DND-41 (cell line): ENCODE data around the gene CD93.

ENCODE experiments used
- ATAC-seq: fragments of 200-7000 bp; cut with Tn5 transposase; 3 replicates; pipeline ENCODE4 v1.9.1; 2021; ENCODE audit warnings: low read depth; ENCODE audit not compliant: insufficient read depth
- DNase-seq: peaks from one replicate; pipeline ENCODE4 v3.0.0-alpha.2; 2020
- H2AFZ ChIP-seq: 2 replicates; pipeline ENCODE4 v1.6.0; 2012; ENCODE audit warnings: low read depth, low read length
- H3K27ac ChIP-seq: 2 replicates; pipeline ENCODE4 v1.5.1; 2012; ENCODE audit warnings: low read length, inconsistent platforms
- H3K27me3 ChIP-seq: fragments of 200-600 bp; sonication (generic); 2 replicates; pipeline ENCODE4 v1.6.0; 2012; ENCODE audit warnings: low read length, mild to moderate bottlenecking, inconsistent platforms; ENCODE audit not compliant: insufficient read depth, poor library complexity
- H3K36me3 ChIP-seq: 2 replicates; pipeline ENCODE4 v1.5.1; 2012; ENCODE audit warnings: low read length, inconsistent platforms; ENCODE audit not compliant: insufficient read depth
- H3K4me1 ChIP-seq: 2 replicates; pipeline ENCODE4 v1.5.1; 2012; ENCODE audit warnings: mild to moderate bottlenecking, low read length; ENCODE audit not compliant: insufficient read depth
- H3K4me2 ChIP-seq: 2 replicates; pipeline ENCODE4 v1.6.0; 2012; ENCODE audit warnings: mild to moderate bottlenecking, moderate library complexity, low read length, inconsistent platforms; ENCODE audit not compliant: insufficient read depth
- H3K4me3 ChIP-seq, 2 experiments: fragments of 200-600 bp in 1 of 2; shearing (Covaris generic) in 1 of 2; 2 replicates each; pipeline ENCODE4 v1.5.1; 2012 to 2016; ENCODE audit warnings: inconsistent platforms in 2 of 2, low read length in 2 of 2, mild to moderate bottlenecking in 2 of 2, low read depth in 1 of 2, moderate library complexity in 1 of 2
- H3K79me2 ChIP-seq: 2 replicates; pipeline ENCODE4 v1.6.0; 2012; ENCODE audit warnings: low read length, inconsistent platforms; ENCODE audit not compliant: insufficient read depth
- H3K9ac ChIP-seq: 2 replicates; pipeline ENCODE4 v1.6.0; 2012; ENCODE audit warnings: low read depth, mild to moderate bottlenecking, inconsistent platforms, low read length, moderate library complexity
- H3K9me3 ChIP-seq: 2 replicates; pipeline ENCODE4 v1.5.1; 2012; ENCODE audit warnings: low read length, moderate library complexity, mild to moderate bottlenecking, inconsistent platforms; ENCODE audit not compliant: insufficient read depth, severe bottlenecking
- H4K20me1 ChIP-seq: 2 replicates; pipeline ENCODE4 v1.6.0; 2012; ENCODE audit warnings: low read length; ENCODE audit not compliant: insufficient read depth
- CTCF ChIP-seq: IDR thresholded peaks from 2 replicates; pipeline ENCODE4 v1.5.1; 2012; ENCODE audit warnings: borderline replicate concordance, low read length, moderate library complexity, mild to moderate bottlenecking; ENCODE audit not compliant: poor library complexity, severe bottlenecking; ENCODE audit errors: extremely low read depth
- EZH2 ChIP-seq: IDR thresholded peaks from 3 replicates; pipeline ENCODE4 v1.6.1; 2012; ENCODE audit warnings: borderline replicate concordance, low read depth, mild to moderate bottlenecking, moderate library complexity, low read length, inconsistent platforms; ENCODE audit not compliant: severe bottlenecking

Gene CD93

GRCh38 chr20:23097636-23098580 is 11.8 kb upstream of the CD93 start:
- H3K4me2 ChIP-seq, result no peak overlapping the region

GRCh38 chr20:23096986-23097520 is 10.9 kb upstream of the CD93 start:
- no peak overlapping the region for H3K4me3 ChIP-seq
- TF ChIP-seq CTCF (no peak), EZH2 (no peak)
- no peak overlapping the region for H3K9ac ChIP-seq
- H3K27me3 ChIP-seq, result no peaks in the 10 kb centered on the region
- ATAC-seq, result no peak
- no peak overlapping the region for H3K27ac ChIP-seq
- no peak overlapping the region for H2AFZ ChIP-seq
- DNase-seq, result no peak
- H3K79me2 ChIP-seq, result no peaks in the 10 kb centered on the region
- H4K20me1 ChIP-seq, result no peaks in the 10 kb centered on the region
- no peaks in the 10 kb centered on the region for H3K4me1 ChIP-seq
- H3K4me2 ChIP-seq, result no peak overlapping the region
- H3K9me3 ChIP-seq, result no peaks in the 10 kb centered on the region
- H3K36me3 ChIP-seq, result no peaks in the 10 kb centered on the region

More at GRCh38 chr20:23097636-23098580, 11.8 kb upstream of the CD93 start:
- no peak overlapping the region for H3K9ac ChIP-seq
- no peaks in the 10 kb centered on the region for H4K20me1 ChIP-seq
- H3K79me2 ChIP-seq, result no peaks in the 10 kb centered on the region
- no peak overlapping the region; the same call in 1 of the 2 replicates for H3K27ac ChIP-seq
- no peaks in the 10 kb centered on the region for H3K27me3 ChIP-seq
- TF ChIP-seq CTCF (no peak), EZH2 (no peak)
- H3K4me1 ChIP-seq, result no peaks in the 10 kb centered on the region
- ATAC-seq (no peak), DNase-seq (no peak)
- H2AFZ ChIP-seq, result no peak overlapping the region
- no peaks in the 10 kb centered on the region for H3K36me3 ChIP-seq
- H3K9me3 ChIP-seq, result no peaks in the 10 kb centered on the region
- no peak overlapping the region for H3K4me3 ChIP-seq

- Histone ChIP-seq H3K36me3 (no peaks in the 10 kb centered on the region), H3K27ac (no peak overlapping the region), H4K20me1 (no peaks in the 10 kb centered on the region), H3K27me3 (no peaks in the 10 kb centered on the region), H3K9ac (no peak overlapping the region), H3K4me3 (no peak overlapping the region), H3K4me2 (no peak overlapping the region), H2AFZ (no peak overlapping the region), H3K79me2 (no peaks in the 10 kb centered on the region), H3K9me3 (no peaks in the 10 kb centered on the region), H3K4me1 (no peaks in the 10 kb centered on the region)
- DNase-seq, result no peak
- ATAC-seq, result no peak
- no peak for TF ChIP-seq CTCF
- no peak for TF ChIP-seq EZH2
Measured at GRCh38 chr20:23096097-23096496, 10.0 kb upstream of the CD93 start.
